ENCODE measurements around the gene FOXJ3.

The FOXJ3 gene

GRCh38 chr1:42279055-42279454 is 56.0 kb downstream of the FOXJ3 start:
- DNase-seq (ENCODE audit: low read depth) = no peak
- no peak for TF ChIP-seq CTCF (IDR thresholded peaks at IDR 0.05; ENCODE audit: insufficient read depth, low read depth, low read length, missing control alignments)
- no peak overlapping the region for H3K4me3 ChIP-seq (ENCODE audit: low read length)

GRCh38 chr1:42272920-42273319 is 62.1 kb downstream of the FOXJ3 start:
- no peak for DNase-seq (ENCODE audit: low read depth)
- TF ChIP-seq CTCF (IDR thresholded peaks at IDR 0.05; ENCODE audit: insufficient read depth, low read depth, low read length, missing control alignments) = no peak

GRCh38 chr1:42267904-42268303 is 67.1 kb downstream of the FOXJ3 start:
- no peak for TF ChIP-seq CTCF (IDR thresholded peaks at IDR 0.05; ENCODE audit: insufficient read depth, low read depth, low read length, missing control alignments)
- no peak overlapping the region for H3K4me3 ChIP-seq (ENCODE audit: low read length)
- no peak for DNase-seq (ENCODE audit: low read depth)

More at GRCh38 chr1:42272920-42273319, 62.1 kb downstream of the FOXJ3 start:
- no peak overlapping the region for H3K4me3 ChIP-seq (ENCODE audit: low read length)

GRCh38 chr1:42266253-42267135 is 68.5 kb downstream of the FOXJ3 start:
- no peak overlapping the region for H3K4me3 ChIP-seq (ENCODE audit: low read length)
- DNase-seq (ENCODE audit: low read depth) = peak; percentile 36
- TF ChIP-seq CTCF (IDR thresholded peaks at IDR 0.05; ENCODE audit: insufficient read depth, low read depth, low read length, missing control alignments) = peak; percentile 32

- no peak for TF ChIP-seq CTCF (IDR thresholded peaks at IDR 0.05; ENCODE audit: insufficient read depth, low read depth, low read length, missing control alignments)
- no peak overlapping the region for H3K4me3 ChIP-seq (ENCODE audit: low read length)
- no peak for DNase-seq (ENCODE audit: low read depth)
Observed at GRCh38 chr1:42264511-42265190, 70.4 kb downstream of the FOXJ3 start.

- H3K4me3 ChIP-seq (ENCODE audit: low read length) = no peak overlapping the region
- no peak for DNase-seq (ENCODE audit: low read depth)
- TF ChIP-seq CTCF (IDR thresholded peaks at IDR 0.05; ENCODE audit: insufficient read depth, low read depth, low read length, missing control alignments) = no peak
Observed at GRCh38 chr1:42263019-42263418, 72.0 kb downstream of the FOXJ3 start.

Measured in epithelial cell of esophagus (primary cell).